HG02642 (cell line): ENCODE measurements around the gene LINC00632.

Experiments
- ATAC-seq: cut with Tn5 transposase; IDR thresholded peaks from one replicate; pipeline ENCODE4 v1.9.1; 2021; ENCODE audit warnings: mild to moderate bottlenecking; ENCODE audit not compliant: unreplicated experiment, poor library complexity

The LINC00632 gene

DNA sequence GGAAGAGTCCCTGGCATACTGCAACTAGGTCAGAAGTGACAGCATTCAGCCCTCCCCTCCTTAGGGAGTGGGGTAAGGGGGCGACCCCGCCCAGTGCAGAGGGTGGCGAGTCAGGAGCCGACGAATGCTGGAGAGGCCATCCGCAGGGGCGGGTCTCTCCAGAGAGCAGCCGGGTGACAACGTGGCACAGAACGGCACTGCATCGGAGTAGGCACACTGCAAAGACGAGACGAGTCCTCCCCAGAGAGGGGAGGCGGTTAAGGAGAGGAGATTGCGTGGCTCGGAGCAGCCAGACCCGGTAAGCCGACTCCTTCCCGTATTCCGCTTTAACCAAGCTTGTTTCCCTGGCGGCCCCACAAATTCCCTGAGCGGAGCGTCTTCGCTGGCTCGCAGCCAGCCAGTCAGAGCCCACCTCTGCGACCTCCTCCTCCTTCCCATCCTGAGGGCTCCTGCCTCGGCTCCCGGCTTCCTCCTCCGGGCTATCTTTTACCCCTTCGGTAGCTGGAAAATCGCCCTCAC lies 54.9 kb downstream of the LINC00632 start:
- no peak for ATAC-seq

DNA sequence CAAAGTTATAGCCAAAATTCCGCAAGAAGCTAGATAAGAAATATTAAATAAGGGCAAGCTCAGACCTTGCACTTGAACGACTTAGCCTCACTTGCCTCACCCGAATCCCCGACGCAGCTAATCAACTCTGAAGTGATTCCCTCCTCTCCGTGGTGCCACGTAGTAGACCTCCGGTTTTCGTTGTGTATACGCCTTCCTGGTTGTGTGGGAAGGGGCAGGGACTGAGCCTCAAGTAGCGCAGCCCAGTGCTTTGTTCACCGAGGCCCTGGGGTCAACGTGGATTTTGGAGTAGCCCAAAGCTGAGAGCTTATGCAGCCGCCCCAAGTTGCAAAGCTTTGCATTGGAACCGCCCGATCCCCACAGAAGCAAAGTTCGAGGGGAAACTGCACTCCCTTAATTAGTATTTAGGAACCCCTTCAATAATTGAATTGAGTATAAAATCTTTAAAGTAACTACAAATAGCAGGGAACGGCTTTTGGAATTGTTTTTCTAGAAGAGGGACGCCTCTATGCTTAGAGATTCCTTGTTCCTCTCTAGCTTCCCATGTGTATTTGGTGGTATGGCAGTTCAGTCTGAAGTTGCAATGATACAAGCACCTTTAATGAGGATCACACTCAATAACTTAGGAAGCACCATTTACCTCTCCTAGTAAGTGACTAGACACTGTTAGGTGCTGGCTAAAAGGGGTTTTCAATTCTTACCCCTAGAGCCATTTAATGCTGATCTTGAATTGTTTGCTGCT lies 55.7 kb downstream of the LINC00632 start:
- no peak for ATAC-seq

- no peak for ATAC-seq
Observed at GRCh38 chrX:140766024-140766611, 56.6 kb downstream of the LINC00632 start.

- ATAC-seq = no peak
Observed at GRCh38 chrX:140767646-140768045, 58.1 kb downstream of the LINC00632 start.

DNA sequence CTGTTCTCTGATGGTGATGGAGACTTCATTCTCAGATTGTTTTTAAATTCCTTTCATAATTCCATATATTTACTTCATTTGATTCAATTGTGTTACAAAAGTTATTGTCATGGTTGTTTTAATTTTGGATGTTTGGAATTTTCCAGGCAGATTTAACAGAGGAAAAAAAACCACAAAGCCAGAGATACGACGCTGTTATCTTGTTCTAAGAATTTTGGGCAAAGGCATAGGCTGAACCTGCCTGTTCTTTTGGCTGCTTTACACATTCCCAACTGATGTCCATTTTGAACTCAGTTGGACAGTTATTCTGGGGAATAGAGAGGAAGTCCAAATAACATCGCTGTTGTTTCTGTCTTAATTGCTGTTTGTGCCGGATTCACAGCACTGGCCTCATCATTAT lies 65.7 kb downstream of the LINC00632 start:
- no peak for ATAC-seq

DNA sequence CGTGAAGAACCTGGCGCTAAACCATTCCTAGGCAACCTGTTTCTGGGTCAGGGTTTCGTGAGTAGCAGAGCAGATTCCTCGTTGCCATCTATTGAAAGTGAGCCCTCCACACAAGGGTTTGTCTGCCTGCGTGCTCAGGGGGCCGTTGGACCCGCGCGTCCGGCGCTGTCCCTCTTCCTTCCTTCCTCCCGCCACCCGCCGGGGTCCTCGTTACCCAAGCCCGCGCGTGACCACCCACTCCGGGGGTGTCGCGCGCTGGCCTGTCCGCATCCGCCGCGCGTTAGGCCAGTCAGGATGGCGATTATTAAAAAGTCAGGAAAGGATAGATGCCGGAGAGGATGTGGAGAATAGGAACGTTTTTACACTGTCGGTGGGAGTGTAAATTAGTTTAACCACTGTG lies 66.8 kb downstream of the LINC00632 start:
- ATAC-seq = no peak

- no peak for ATAC-seq
Observed at GRCh38 chrX:140794642-140795041, 85.1 kb downstream of the LINC00632 start.

DNA sequence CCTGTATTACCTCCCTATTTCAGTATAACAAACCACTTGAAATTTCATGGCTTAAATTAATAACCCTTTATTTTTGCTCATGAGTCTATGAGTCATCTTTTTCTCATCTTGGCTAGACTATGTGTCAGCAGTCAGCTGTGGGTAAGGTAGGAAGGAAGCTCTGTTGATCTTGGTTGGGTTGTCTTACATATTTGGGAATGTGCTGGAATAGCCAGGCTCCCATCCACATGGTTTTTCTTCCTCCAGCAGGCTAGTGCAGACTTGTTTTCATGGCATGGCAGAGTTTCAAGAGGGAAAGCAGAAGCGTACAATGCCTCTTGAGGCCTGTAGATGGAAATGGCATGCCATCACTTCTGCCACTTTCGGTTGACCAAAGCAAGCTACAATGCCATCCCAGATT lies 89.7 kb downstream of the LINC00632 start:
- ATAC-seq = no peak

DNA sequence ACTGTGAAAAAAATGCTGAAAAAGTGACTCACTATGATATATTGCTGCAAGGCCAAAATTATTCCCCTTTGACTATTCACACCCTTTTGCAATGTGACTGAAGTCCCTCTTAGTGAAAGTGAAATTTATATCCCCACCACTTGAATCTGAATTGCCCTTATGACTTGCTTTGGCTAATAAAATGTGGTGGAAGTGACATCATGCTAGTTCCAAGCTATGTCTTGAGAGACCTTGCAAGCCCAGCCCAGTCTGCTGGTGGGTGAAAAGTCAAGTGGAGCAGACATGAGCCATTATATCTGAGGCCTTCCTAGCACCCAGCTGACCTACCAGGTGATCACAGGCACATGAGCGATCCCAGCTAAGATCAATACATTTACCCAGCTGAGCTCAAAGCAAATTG lies 94.7 kb downstream of the LINC00632 start:
- no peak for ATAC-seq

DNA sequence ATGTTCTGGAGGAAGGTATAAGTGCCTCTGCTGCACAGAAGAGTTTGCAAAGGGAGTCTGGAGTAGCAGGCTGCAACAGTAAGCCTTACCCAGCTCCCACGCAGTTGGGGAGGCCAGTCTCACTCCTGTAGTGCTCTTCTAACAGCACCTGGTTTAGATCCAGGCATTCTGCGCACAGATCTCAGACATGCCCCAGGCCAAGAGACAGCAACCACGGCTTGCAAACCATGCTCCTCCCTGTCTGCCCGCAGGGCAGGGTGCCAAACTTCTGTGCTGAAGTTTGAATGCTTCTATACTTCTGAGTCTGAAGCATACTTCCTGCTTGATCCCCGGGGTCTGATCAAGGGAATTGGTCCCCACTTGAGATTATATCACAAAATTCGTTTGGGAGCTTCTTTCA lies 106.3 kb downstream of the LINC00632 start:
- ATAC-seq = no peak

- no peak for ATAC-seq
Observed at GRCh38 chrX:140817943-140818342, 108.4 kb downstream of the LINC00632 start.

- no peak for ATAC-seq
Observed at GRCh38 chrX:140821280-140821679, 111.7 kb downstream of the LINC00632 start.

DNA sequence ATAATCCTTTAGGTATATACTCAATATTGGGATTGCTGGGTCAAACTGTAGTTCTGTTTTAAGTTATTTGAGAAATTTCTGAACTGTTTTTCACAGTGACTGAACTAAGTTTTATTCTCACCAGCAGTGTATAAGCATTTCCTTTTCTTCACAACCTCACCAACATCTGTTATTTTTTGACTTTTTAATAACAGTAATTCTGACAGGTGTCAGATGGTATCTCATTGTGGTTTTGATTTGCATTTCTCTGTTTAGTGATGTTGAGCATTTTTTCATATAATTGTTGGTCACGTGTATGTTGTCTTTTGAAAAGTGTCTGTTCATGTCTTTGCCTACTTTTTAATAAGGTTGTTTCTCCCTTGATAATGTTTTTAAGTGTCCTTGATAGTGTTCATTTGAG lies 112.6 kb downstream of the LINC00632 start:
- no peak for ATAC-seq

- ATAC-seq = no peak
Observed at GRCh38 chrX:140822861-140823260, 113.3 kb downstream of the LINC00632 start.

GRCh38 chrX:140836874-140837273 lies 127.3 kb downstream of the LINC00632 start:
- ATAC-seq = no peak
